K562 (cell line): Measurements from ENCODE around the gene IGFALS. TPM values are rescaled to one million over a fixed set of nuclear protein-coding genes. Genes with fewer than 3 reads are reported as not detected.

ENCODE experiments used
- BRCA1 ChIP-seq, 2 experiments: fragments of 450-650 bp in 1 of 2; sonication (generic) in 1 of 2; formaldehyde crosslinking in 1 of 2; IDR thresholded peaks; 2 replicates each; pipeline versions ENCODE4 v1.5.0 to v1.6.1; 2017 to 2020; ENCODE audit warnings: mild to moderate bottlenecking in 1 of 2, missing genetic modification reagents in 1 of 2
- CAMTA2 ChIP-seq: fragments of 250-450 bp; sonication (Bioruptor Pico); conservative IDR thresholded peaks from 2 replicates; pipeline ENCODE4 v1.5.1; 2022
- FOXM1 ChIP-seq, 2 experiments: fragments of 450-650 bp in 1 of 2; sonication (generic) in 1 of 2; formaldehyde crosslinking in 1 of 2; IDR thresholded peaks; 2 replicates each; pipeline versions ENCODE4 v1.6.1 to v1.9.0; 2017 to 2022; ENCODE audit warnings: low read depth in 2 of 2, mild to moderate bottlenecking in 2 of 2, missing genetic modification reagents in 1 of 2, moderate library complexity in 1 of 2
- HMG20B ChIP-seq: fragments of 250-450 bp; sonication (Bioruptor Pico); IDR thresholded peaks from 2 replicates; pipeline ENCODE4 v1.5.0; 2021; ENCODE audit warnings: mild to moderate bottlenecking
- HMGN3 ChIP-seq: IDR thresholded peaks from 2 replicates; pipeline ENCODE4 v1.6.1; 2011; ENCODE audit warnings: borderline replicate concordance, low read depth, mild to moderate bottlenecking, mixed read lengths, low read length; ENCODE audit not compliant: insufficient read length; ENCODE audit errors: extremely low read depth
- HOXB6 ChIP-seq: fragments of 250-450 bp; sonication (Bioruptor Pico); IDR thresholded peaks from 2 replicates; pipeline ENCODE4 v1.5.1; 2022; ENCODE audit warnings: mild to moderate bottlenecking, borderline replicate concordance
- NCOA6 ChIP-seq: fragments of 450-650 bp; IDR thresholded peaks from 2 replicates; pipeline ENCODE4 v1.6.1; 2017; ENCODE audit warnings: mild to moderate bottlenecking
- NFATC3 ChIP-seq: fragments of 450-650 bp; IDR thresholded peaks from 2 replicates; pipeline ENCODE4 v1.6.1; 2017; ENCODE audit warnings: mild to moderate bottlenecking
- POLR2AphosphoS5 ChIP-seq: IDR thresholded peaks from 2 replicates; pipeline ENCODE4 v1.6.1; 2011; ENCODE audit warnings: mild to moderate bottlenecking, low read depth, low read length, moderate library complexity; ENCODE audit not compliant: control insufficient read depth, insufficient read depth
- POU5F1 ChIP-seq: fragments of 150-350 bp; IDR thresholded peaks from 2 replicates; pipeline ENCODE4 v1.6.1; 2014; ENCODE audit warnings: borderline replicate concordance, low read length, low read depth, mild to moderate bottlenecking; ENCODE audit not compliant: partially characterized antibody
- SRSF3 ChIP-seq: fragments of 200-400 bp; formaldehyde crosslinking; IDR thresholded peaks from 2 replicates; pipeline ENCODE4 v1.6.1; 2016; ENCODE audit warnings: mild to moderate bottlenecking, low read length, moderate library complexity; ENCODE audit not compliant: insufficient read depth
- ZNF76 ChIP-seq: fragments of 250-450 bp; sonication (Bioruptor Pico); IDR thresholded peaks from 2 replicates; pipeline ENCODE4 v1.4.0; 2020; ENCODE audit warnings: mild to moderate bottlenecking, moderate library complexity, borderline replicate concordance
- ZZZ3 ChIP-seq: fragments of 450-650 bp; IDR thresholded peaks from 2 replicates; pipeline ENCODE4 v1.6.1; 2016; ENCODE audit warnings: antibody characterized with exemption, mild to moderate bottlenecking, moderate library complexity
- polyA plus RNA-seq, 8 experiments: library from polyadenylated mRNA; depleted of rRNA in 4 of 8; stranded (reverse) in 5 of 8; unstranded in 3 of 8; fragments of >200 nt; fragmentation: Nextera tagmentation in 2 of 8; fragmentation: Illumina TruSeq in 1 of 8; extraction: Ambion mirVana in 2 of 8; extraction: Trizol in 1 of 8; gene quantifications; 2 replicates each; pipeline versions ENCODE4 v1.2.1 to v1.2.3, GENCODE V29; 2011 to 2014; ENCODE audit warnings: inconsistent platforms in 1 of 8, missing spikeins in 1 of 8
- total RNA-seq, 7 experiments: library from RNA; depleted of rRNA in 6 of 7; stranded (reverse); fragments of >200 nt in 6 of 7; fragmentation: Illumina TruSeq in 2 of 7; extraction: Trizol in 2 of 7; gene quantifications; 2 replicates each; pipeline versions ENCODE4 v1.2.1 to v1.2.3, GENCODE V29; 2011 to 2021; ENCODE audit warnings: low replicate concordance in 1 of 7
- TF ChIP-seq, protein P1 (sequence below), 2 experiments: IDR thresholded peaks; 2 replicates each; pipeline ENCODE4 v1.6.1; 2011; ENCODE audit warnings: borderline replicate concordance in 1 of 2, control low read depth in 1 of 2, low read depth in 1 of 2, low read length in 1 of 2, mild to moderate bottlenecking in 1 of 2, mixed read lengths in 1 of 2, moderate library complexity in 1 of 2; ENCODE audit not compliant: insufficient read depth in 1 of 2, insufficient read length in 1 of 2, poor library complexity in 1 of 2, severe bottlenecking in 1 of 2; ENCODE audit errors: extremely low read depth in 1 of 2
- TF ChIP-seq, protein P2 (sequence below): sonication (generic); formaldehyde crosslinking; IDR thresholded peaks from 2 replicates; pipeline ENCODE4 v1.8.0; 2023; ENCODE audit warnings: missing genetic modification reagents, mild to moderate bottlenecking, borderline replicate concordance
- TF ChIP-seq, protein P3 (sequence below): fragments of 450-650 bp; IDR thresholded peaks from 2 replicates; pipeline ENCODE4 v1.7.1; 2018; ENCODE audit warnings: mild to moderate bottlenecking, low read depth; ENCODE audit not compliant: partially characterized antibody

IGFALS gene
- total and polyA plus RNA-seq, 9 of the 15 experiments (the other 6 are each of a cell fraction or from before 2014, with no cell fraction given) = not detected

DNA sequence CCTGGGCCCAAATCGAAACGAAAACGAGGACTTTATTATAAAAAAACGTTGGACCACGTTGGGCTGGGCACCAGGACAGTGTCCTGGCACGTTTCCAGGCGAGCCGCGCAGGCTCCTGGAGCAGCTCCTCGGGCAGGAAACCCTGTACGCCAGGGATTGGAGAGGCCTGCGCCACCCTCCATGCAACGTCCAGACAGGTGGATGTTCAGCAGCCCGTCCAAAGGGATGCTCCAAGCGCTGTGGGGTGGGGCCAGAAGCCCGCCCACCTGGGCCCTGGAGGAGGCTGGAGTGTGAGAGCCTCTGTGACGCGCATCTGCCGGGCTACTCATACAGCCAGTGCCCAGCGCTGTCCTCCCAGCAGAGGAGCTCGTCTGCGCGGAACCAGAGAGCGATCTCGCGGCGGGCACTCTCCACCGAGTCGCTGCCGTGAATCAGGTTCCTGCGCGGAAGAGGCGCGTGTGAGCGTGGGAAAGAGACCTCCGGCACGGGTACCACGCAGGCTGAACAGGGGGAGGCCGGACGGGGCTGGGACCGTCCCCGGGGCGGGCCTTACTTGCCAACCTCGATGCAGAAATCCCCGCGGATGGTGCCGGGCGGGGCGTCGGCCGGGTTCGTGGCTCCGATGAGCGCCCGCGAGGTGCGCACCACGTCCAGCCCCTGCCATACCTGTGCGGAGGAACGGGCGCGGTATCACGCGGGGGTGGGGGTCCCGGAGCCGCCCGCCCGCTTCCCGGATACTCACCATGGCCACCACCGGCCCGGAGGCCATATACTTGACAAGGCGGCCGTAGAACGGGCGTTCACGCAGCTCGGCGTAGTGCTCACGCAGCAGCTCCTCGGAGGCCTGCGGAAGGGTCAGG, 22.9 kb downstream of the IGFALS start (continued):
- TF ChIP-seq, protein P1, sequence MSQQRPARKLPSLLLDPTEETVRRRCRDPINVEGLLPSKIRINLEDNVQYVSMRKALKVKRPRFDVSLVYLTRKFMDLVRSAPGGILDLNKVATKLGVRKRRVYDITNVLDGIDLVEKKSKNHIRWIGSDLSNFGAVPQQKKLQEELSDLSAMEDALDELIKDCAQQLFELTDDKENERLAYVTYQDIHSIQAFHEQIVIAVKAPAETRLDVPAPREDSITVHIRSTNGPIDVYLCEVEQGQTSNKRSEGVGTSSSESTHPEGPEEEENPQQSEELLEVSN (IDR thresholded peaks at IDR 0.05; ENCODE audit: borderline replicate concordance in 1 of 2, extremely low read depth in 1 of 2, insufficient read depth in 1 of 2, insufficient read length in 1 of 2, low read depth in 1 of 2, low read length in 1 of 2, poor library complexity in 1 of 2, severe bottlenecking in 1 of 2) = peak in 1 of 2 experiments; percentile 20
- TF ChIP-seq, protein P2, sequence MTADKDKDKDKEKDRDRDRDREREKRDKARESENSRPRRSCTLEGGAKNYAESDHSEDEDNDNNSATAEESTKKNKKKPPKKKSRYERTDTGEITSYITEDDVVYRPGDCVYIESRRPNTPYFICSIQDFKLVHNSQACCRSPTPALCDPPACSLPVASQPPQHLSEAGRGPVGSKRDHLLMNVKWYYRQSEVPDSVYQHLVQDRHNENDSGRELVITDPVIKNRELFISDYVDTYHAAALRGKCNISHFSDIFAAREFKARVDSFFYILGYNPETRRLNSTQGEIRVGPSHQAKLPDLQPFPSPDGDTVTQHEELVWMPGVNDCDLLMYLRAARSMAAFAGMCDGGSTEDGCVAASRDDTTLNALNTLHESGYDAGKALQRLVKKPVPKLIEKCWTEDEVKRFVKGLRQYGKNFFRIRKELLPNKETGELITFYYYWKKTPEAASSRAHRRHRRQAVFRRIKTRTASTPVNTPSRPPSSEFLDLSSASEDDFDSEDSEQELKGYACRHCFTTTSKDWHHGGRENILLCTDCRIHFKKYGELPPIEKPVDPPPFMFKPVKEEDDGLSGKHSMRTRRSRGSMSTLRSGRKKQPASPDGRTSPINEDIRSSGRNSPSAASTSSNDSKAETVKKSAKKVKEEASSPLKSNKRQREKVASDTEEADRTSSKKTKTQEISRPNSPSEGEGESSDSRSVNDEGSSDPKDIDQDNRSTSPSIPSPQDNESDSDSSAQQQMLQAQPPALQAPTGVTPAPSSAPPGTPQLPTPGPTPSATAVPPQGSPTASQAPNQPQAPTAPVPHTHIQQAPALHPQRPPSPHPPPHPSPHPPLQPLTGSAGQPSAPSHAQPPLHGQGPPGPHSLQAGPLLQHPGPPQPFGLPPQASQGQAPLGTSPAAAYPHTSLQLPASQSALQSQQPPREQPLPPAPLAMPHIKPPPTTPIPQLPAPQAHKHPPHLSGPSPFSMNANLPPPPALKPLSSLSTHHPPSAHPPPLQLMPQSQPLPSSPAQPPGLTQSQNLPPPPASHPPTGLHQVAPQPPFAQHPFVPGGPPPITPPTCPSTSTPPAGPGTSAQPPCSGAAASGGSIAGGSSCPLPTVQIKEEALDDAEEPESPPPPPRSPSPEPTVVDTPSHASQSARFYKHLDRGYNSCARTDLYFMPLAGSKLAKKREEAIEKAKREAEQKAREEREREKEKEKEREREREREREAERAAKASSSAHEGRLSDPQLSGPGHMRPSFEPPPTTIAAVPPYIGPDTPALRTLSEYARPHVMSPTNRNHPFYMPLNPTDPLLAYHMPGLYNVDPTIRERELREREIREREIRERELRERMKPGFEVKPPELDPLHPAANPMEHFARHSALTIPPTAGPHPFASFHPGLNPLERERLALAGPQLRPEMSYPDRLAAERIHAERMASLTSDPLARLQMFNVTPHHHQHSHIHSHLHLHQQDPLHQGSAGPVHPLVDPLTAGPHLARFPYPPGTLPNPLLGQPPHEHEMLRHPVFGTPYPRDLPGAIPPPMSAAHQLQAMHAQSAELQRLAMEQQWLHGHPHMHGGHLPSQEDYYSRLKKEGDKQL (CRISPR knock-in tag) = 0 out of 2 replicates have a peak, but pooled peaks have one; percentile 10
- TF ChIP-seq CAMTA2 (CRISPR knock-in tag) = 0 out of 2 replicates have a peak, but pooled peaks have one; percentile 52
- TF ChIP-seq, protein P3, sequence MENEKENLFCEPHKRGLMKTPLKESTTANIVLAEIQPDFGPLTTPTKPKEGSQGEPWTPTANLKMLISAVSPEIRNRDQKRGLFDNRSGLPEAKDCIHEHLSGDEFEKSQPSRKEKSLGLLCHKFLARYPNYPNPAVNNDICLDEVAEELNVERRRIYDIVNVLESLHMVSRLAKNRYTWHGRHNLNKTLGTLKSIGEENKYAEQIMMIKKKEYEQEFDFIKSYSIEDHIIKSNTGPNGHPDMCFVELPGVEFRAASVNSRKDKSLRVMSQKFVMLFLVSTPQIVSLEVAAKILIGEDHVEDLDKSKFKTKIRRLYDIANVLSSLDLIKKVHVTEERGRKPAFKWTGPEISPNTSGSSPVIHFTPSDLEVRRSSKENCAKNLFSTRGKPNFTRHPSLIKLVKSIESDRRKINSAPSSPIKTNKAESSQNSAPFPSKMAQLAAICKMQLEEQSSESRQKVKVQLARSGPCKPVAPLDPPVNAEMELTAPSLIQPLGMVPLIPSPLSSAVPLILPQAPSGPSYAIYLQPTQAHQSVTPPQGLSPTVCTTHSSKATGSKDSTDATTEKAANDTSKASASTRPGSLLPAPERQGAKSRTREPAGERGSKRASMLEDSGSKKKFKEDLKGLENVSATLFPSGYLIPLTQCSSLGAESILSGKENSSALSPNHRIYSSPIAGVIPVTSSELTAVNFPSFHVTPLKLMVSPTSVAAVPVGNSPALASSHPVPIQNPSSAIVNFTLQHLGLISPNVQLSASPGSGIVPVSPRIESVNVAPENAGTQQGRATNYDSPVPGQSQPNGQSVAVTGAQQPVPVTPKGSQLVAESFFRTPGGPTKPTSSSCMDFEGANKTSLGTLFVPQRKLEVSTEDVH = peak; percentile 51
- no peak for TF ChIP-seq HMG20B
- TF ChIP-seq POU5F1 = no peak
- TF ChIP-seq NFATC3 = no peak
- no peak for TF ChIP-seq FOXM1 (IDR thresholded peaks at IDR 0.05; ENCODE audit: low read depth)
- TF ChIP-seq FOXM1 (CRISPR knock-in tag; IDR thresholded peaks at IDR 0.05; ENCODE audit: low read depth) = no peak
- no peak for TF ChIP-seq SRSF3
- TF ChIP-seq ZZZ3 = no peak
- TF ChIP-seq NCOA6 = no peak
- TF ChIP-seq POLR2AphosphoS5 = no peak
- TF ChIP-seq HMGN3 = peak; percentile 64
- no peak for TF ChIP-seq BRCA1 (IDR thresholded peaks at IDR 0.05)
- no peak for TF ChIP-seq BRCA1 (CRISPR knock-in tag; IDR thresholded peaks at IDR 0.05)
- no peak for TF ChIP-seq HOXB6 (CRISPR knock-in tag)
- TF ChIP-seq ZNF76 = no peak
